ENCODE measurements around the gene YEATS2.
A peak's percentile ranks its signal among the peaks of the same experiment; 100 is the strongest.
"Not testable (repeated sequence)": the region's sequence is repeated elsewhere in the genome, so short reads cannot be mapped to it uniquely, and the experiment has no call there.

YEATS2 gene

DNA sequence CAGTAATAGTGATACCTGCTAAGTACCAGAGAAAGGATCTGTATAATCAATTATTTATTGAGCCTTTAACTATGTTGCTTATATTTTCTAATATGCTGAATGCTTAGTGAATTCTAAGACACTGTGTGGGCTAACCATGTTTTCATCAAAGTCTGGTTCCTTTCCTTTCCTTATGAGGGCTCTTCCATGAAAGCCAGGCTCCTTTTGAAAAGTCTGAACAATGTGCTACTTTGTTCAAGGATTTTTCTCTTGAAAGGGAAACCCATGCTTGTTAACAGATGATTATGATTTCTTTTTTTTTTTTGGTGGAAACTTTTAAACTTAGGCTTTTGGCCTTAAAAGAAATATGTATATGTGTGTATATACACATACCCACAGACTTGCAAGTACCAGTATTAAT lies 17.0 kb downstream of the YEATS2 start:
- no peak for DNase-seq (ENCODE audit: low spot score)

DNA sequence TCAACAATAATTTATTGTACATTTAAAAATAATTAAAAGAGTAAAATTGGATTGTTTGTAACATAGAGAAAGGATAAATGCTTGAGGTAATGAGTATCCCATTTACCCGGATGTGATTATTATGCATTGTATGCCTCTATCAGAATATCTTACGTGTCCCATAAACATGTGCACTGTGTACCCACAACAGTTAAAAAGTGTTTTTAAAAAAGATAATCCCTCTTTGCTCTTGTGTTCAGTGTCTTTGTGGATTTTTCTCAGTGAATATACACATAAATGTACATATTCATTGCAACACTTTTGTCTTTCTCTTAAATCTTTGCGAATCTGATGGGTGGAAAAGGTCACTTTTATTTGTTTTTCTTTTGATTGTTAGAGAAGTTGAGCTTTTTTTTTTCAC lies 20.4 kb downstream of the YEATS2 start:
- DNase-seq (ENCODE audit: low spot score) = no peak

DNA sequence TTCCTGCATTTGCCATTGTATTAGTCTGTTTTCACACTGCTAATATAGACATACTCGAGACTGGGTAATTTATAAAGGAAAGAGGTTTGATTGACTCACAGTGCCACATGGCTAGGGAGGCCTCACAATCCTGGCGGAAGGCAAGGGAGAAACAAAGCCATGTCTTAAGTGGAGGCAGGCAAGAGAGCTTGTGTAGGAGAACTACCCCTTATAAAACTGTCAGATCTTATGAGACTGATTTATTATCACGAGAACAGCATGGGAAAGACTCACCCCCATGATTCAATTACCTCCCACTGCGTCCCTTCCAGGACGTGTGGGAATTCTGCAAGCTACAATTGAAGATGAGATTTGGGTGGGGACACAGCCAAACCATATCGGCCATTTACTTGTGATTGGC lies 27.8 kb downstream of the YEATS2 start:
- no peak for DNase-seq (ENCODE audit: low spot score)

DNA sequence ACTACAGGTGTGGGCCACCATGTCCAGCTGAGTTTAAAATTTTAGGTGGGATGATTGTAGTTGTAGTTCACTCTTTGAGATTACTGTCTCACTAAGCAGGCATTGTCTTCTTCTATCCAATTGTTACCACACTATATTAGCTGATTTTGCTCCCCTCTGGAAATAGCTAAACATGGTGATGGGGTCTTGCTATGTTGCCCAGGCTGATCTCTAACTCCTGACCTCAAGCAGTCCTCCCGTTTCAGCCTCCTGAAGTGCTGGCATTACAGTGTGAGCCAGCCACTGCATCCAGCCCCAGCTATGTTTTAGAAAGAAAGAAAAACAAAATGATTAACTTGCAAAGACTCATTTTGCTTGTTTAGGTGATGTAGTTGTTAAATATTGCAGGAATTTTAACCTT lies 30.6 kb downstream of the YEATS2 start:
- DNase-seq (ENCODE audit: low spot score) = no peak

DNA sequence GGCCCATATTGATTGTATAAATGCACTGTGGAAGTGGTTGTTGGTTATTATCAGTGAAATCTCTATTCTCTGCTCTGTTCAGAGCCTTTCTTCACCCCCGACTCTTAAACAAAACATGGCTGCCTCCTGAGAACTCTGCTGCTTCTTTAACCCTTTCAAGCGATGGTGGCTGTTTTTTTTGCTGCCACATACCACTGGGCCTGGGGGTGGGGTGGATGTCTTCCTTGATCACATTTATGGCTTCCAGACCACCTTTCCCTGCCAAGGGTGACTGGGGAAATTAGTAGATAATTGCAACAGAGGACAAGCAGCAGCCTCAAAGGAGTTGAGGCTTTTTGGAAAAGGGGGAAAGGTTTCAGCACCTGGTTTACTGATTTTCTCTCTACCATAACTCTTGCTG lies 32.8 kb downstream of the YEATS2 start:
- no peak for DNase-seq (ENCODE audit: low spot score)

DNA sequence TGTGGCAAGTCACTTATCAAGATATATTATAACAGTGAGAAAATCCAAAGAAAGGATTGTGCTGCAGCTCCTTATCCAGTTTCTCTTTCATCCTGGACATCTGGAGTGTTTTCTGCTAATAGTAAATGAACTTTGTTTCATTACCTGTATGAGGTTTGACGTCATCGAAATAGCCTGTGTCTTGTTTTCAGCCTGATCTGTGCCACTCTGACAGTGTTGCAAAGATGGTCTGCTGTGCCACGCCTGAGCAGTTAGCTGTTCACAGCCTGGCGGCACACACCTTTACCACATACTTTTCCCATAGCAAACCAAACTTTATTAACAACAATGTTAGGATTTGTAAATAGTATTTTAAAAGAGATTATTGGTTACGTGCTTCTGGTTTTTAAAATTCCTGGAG lies 34.0 kb downstream of the YEATS2 start:
- no peak for DNase-seq (ENCODE audit: low spot score)

DNA sequence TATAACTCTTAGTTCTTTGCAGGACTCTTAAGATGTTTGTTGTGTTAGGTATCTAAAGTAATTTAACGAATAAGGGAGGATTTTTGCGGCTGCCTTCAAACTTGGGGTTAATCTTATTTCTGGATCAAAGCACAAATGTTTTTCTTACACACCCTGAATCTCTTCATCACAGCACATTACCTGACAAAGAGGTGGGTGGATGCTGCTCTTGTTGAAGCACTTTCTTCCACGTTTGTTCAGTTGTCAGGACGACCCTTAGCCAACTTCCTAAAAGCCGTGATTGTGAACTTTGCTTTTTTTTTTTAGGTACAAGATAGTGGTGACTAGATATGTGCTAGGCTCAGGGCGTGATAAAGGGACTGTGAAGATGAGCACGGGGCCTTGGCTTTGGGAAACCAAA lies 36.0 kb downstream of the YEATS2 start:
- DNase-seq (ENCODE audit: low spot score) = no peak

DNA sequence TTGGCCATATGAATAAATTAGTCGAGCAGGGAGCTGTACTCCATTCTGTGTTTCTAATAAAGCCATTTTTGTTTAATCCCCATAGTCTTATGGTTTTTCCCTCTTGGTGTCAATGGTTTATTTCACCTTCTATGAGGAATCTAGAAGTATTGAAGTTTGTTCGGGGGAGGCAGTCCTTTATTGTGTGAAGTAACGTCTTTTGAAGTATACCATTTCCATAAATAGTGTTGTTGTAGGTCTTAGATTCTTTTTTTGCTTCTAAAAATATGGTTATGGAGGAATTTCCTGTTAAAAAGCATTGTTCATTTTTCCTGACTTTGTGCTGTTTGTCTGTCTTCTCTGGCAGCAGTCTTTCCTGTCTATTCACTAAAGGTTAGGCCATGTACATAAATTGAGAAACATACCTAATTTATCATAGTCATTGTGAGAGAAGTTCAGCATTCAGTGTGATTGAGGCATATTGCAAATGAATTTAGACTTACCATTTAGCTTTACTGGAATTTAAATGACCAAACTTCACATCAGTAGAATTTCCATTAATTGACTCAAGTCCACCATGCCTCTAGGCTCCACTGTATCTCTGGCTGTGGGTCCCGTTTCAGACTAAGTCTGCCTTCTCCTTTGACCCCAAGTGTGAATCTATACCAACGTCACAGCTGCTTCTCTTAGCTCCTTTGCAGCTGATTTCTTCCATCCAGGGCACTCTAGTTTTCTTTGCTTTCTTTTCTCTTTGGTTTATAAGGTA lies 37.3 kb downstream of the YEATS2 start:
- DNase-seq (ENCODE audit: low spot score) = no peak

DNA sequence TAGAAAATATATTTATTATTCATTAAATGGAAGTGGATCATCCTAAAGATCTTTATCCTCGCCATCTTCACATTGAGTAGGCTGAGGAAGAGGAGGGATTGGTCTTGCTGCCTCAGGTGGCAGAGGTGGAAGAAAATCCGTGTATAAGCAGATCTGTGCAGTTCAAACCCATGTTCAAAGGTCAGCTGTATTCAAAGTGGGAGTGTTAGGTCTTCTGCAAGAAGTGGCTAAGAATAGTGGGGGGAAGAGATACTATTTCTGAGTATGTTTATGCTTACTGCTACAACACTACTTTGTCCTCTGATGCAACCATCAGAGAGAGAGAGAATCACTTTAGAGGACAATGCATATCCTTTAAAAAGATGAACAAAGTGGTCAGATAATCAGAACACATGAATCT lies 39.5 kb downstream of the YEATS2 start:
- no peak for DNase-seq (ENCODE audit: low spot score)

DNA sequence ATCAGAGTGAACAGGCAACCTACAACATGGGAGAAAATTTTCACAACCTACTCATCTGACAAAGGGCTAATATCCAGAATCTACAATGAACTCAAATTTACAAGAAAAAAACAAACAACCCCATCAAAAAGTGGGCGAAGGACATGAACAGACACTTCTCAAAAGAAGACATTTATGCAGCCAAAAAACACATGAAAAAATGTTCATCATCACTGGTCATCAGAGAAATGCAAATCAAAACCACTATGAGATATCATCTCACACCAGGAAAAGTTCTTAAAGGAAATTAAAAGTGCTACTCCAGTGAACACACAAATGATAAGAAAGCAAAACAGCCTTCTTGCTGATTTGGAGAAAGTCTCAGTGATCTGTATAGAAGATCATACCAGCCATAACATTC lies 42.6 kb downstream of the YEATS2 start:
- not testable (repeated sequence) for DNase-seq (ENCODE audit: low spot score)

DNA sequence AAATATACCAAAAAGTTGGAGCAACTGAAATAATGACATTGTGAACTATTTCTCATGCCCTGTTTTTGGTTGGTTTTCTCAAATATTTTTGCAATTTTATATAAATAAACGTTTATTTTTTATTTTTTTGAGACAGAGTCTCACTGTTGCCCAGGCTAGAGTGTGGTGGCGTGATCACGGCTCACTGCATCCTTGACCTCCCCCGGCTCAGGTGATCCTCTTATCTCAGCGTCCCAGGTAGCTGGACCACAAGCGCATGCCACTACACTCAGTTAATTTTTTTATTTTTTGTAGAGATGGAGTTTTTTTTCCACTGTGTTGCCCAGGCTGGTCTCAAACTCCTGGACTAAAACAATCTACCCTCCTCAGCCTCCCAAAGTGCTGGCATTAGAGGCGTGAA lies 45.6 kb downstream of the YEATS2 start:
- no peak for DNase-seq (ENCODE audit: low spot score)

DNA sequence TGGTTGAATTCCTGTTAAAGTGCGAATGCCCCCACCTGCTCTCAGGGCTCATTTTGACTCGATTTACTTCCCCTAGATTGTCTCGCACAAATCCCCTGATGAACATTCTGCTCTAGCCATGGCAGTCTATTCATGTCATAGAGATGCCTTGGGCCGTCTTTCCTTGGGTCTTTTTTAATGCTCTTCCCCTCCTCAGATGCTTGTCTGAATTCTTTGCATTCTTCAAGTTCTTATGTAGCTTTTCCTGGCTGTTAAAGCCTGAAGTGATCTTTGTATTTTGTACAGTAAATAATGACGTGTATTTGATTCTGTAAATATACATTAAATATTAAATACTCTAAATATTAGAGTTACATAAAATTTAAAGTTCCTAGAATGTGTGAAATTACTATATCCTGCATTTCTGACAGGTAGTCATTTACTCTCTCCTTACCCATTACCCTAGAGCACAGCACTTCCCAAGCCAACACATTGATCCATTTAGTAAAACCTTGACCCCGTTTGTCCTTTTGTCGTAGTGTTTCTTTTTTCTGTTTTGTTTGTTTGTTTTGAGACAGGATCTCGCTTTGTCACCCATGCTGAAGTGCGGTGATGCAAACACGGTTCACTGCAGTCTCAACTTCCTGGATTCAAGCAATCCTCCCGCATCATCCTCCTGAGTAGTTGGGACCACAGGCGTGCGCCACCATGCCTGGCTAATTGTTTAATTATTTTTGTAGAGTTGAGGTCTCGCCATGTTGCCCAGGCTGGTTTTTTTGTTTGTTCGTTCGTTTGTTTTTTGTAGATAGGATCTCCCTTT lies 47.9 kb downstream of the YEATS2 start:
- DNase-seq (ENCODE audit: low spot score) = no peak

DNA sequence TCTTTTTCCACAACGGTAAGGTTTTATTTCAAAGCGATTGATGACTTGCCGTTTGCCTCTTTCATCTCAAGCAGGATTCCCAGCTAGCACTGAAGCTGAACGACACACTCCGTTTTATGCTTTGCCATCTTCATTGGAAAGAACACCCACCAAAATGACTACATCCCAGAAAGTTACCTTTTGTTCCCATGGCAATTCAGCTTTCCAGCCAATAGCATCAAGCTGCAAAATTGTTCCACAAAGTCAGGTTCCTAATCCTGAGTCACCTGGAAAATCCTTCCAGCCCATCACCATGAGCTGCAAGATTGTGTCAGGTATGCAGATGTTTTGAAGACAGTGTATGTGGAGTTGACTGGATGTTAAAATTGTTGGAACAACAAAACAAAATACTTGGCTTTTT lies 56.5 kb downstream of the YEATS2 start:
- DNase-seq (ENCODE audit: low spot score) = no peak

DNA sequence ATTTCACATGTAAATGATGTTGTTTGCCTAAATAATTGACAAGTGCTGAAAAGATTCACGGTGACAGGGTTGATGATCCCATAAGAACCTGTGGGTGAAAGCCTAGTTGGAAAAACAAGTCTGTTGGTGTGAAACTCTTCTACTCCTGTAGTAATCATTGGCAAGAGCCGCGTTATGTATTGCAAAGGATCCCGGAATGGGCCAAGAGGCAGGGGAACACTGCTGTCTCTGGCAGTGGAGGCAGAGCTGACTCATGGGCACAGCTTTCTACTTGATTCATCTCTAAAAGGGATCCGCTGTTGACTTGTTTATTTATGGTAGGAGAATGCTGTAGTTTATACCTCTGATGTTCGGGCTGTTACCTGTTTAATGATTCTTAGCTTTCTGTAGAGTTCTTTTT lies 64.7 kb downstream of the YEATS2 start:
- no peak for DNase-seq (ENCODE audit: low spot score)

DNA sequence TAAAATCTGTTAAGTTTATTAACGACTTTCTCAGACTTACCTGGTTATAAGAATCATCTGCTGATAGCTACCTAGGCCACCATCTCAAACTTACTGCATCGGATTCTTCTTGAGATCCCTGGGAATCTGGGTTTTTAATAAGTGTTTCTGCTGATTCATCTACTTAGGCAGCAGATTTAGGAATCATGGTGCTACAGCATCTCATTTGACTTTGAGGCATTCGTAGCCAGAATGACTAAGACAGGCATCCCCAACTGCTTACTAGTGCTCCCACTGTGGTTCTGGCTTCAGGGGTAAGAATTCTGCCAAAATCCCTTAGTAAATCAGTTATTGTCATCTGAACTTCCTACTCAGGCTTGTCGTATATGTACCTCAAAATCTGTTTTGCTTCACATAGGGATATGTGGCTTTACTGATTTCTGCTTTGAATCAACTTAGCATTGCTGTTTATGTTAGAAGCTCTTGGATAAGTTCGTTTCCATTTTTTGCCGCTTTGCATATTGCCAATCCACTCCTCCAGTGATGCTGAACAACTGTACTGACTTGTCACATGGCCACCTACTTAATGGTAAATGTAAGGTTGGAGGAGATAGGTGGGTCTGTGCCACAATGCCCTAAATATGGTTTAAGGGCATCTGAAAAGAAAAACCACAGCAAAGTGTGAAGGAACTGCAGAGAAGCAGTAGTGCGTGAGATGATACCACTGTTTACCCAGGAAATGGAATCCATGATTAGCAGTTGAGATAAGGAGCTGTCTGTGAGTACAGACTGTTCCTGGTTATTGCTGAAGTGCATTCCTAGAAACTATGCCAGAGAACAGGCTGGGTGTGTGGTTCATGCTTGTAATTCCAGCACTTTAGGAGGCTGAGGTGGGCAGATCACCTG lies 67.5 kb downstream of the YEATS2 start:
- no peak for DNase-seq (ENCODE audit: low spot score)

DNA sequence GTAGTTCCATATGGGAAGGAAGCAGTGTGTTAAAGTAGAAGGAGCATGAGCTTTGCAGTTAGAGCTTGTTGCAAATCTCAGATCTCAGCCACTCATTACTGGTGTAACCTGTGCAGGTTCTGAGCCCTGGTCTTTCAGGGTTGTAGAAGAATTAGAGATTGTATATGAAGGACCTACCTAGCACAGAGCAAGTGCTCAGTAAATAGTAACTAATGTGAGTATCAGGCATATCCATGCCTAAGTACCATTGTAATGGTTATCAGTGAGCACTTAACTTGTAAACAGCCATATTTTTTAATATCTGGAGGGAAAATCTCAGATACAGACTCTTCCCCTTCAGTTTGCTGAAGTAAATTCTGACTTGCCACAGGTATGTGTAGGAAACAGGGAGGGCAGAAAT lies 68.5 kb downstream of the YEATS2 start:
- DNase-seq (ENCODE audit: low spot score) = no peak

DNA sequence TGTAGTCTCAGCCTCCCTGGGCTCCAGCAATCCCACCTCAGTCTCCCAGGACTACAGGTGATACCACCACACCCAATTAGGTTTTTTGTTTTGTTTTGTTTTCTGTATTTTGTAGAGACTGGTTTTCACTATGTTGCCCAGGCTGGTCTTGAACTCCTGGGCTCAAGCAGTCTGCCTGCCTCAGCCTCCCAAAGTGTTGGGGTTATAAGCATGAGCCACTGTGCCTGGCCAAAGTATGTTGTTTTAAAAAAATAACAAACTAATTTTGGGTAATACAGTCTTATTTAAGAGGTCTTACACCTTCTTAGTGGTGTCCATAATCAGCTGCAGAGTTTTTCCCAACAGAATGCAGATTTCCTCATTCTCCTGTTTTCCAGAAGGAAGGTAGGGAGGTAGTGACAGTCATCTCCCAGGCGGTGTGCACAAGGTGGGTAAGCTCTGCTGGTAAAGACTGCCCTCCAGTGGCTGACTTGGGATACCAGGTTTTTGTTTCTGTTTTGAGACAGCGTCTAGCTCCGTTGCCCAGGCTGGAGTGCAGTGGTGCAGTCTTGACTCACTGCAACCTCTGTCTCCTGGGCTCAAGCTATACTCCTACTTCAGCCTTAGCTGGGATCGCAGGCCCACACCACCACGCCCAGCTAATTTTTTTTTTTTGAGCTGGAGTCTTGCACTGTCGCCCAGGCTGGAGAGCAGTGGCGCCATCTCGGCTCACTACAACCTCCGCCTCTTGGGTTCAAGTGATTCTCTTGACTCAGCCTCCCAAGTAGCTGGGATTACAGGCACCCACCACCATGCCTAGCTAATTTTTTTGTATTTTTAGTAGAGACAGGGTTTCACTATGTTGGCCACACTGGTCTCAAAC lies 69.4 kb downstream of the YEATS2 start:
- DNase-seq (ENCODE audit: low spot score) = peak; percentile 82

DNA sequence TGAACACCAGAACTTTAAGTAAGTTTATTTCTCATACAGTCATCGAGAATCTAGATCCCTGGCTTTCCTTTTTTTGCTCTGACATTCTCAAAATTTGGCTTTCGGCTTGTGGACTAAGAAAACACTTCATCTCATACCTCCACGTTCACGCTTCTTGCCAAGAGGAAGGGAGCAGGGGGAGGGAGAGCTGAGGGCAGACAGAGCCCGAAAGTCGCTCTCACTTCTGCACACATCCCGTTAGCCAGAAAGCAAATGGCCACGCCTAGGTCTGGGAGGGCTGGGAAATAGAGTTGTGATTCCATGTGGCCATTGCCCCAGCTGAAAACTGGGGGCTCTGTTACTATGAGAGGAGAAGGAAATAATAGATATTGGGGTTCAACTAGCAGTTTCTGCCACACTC lies 70.5 kb downstream of the YEATS2 start:
- DNase-seq (ENCODE audit: low spot score) = no peak

DNA sequence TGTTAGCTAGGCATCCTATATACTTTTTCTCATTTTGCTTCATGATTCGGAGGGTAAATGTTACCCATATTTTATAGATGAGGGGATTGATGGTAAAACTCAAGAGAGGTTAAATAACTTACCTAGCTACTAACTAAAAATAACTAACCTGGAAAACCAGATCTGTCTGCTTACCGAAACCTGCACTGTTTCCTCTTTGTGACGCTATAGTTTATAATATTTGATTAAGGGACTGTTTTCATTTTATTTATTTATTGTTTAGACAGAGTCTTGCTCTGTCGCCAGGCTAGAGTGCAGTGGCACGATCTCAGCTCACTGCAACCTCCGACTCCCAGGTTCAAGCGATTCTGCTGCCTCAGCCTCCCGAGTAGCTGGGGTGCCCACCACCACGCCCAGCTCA lies 71.9 kb downstream of the YEATS2 start:
- DNase-seq (ENCODE audit: low spot score) = no peak

DNA sequence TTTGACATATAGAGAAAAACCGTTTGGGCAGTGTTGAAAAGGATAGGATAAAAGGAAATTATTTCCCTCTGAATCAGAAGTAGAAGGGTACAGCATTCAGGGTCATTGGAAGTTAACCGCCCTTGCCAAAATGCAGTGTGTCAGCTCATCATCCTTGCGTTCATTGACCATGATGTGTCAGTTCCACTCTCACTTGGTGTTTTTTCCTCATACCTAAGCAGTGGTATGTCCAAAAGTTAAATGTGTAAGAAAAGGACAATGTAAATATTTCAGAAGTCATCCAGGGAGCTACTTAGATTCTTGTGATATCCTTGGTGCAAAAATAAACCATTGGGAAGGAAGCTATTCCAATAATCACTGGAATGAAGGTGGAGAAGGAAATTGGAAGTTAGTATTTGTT lies 77.0 kb downstream of the YEATS2 start:
- DNase-seq (ENCODE audit: low spot score) = no peak

DNA sequence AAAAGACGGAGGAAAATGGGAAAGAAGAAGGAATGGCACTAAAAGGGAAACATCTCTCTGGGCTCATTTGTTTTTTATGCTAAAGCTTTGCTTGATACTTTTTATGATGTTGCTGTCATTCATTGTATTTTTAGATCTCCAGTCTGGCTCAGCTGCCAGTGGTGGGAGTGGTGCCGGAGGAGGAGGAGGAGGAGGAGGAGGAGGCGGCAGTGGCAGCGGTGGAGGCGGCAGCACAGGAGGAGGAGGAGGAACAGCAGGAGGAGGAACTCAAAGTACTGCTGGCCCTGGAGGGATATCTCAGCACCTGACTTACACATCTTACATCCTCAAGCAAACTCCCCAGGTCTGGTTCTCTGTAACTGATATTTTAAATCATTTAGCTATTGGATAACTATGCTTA lies 78.2 kb downstream of the YEATS2 start:
- DNase-seq (ENCODE audit: low spot score) = no peak

DNA sequence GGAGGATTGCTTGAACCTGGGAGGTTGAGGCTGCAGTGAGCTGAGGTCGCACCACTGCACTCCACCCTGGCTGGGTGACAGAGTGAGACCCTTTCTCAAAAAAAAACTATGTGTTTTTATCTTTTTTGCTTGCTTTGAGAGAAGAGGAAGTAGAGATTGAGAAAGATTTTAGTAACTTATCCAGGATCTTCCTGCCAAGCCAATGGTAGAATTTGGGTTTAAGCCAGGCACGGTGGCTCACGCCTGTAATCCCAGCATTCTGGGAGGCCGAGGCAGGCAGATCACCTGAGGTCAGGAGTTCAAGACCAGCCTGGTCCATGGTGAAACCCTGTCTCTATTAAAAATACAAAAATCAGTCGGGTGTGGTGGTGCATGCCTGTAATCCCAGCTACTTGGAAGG lies 78.9 kb downstream of the YEATS2 start:
- not testable (repeated sequence) for DNase-seq (ENCODE audit: low spot score)

All from HuH-7 (cell line).